K562 (cell line): Measurements from ENCODE around the gene BRPF1. TPM values are rescaled to one million over a fixed set of nuclear protein-coding genes. Genes with fewer than 3 reads are reported as not detected.

ENCODE experiments used
- ATAC-seq: fragments of 200-7000 bp; cut with Tn5 transposase; 3 replicates; pipeline ENCODE4 v1.9.1; 2020; ENCODE audit warnings: moderate library complexity
- BruUV-seq: library from RNA; stranded (reverse); fragments of 400-500 nt; replicated peaks from 2 replicates; lab custom pipeline; 2021; lab: Mats Ljungman, UMichigan
- CTCF ChIA-PET: fragments of 300-600 bp; formaldehyde crosslinking; extraction: SDS; loops from one replicate; lab custom pipeline; 2021; ENCODE audit warnings: low intra/inter-chr PET ratio; lab: Yijun Ruan, JAX
- POLR2A ChIA-PET: fragments of 300-600, 350-650 bp; sonication (Branson Sonifier 250); formaldehyde crosslinking; extraction: SDS; loops from one replicate; lab custom pipeline; 2021; ENCODE audit warnings: antibody characterized with exemption, inconsistent platforms; lab: Yijun Ruan, JAX
- DNase-seq, 4 experiments: peaks; one replicate each; pipeline versions ENCODE4 v3.0.0 to v3.0.0-alpha.2; 2011 to 2018; ENCODE audit warnings: low spot score in 3 of 4, mixed read lengths in 3 of 4; ENCODE audit errors: extremely low read depth in 1 of 4
- FAIRE-seq: peaks from 2 replicates; lab custom pipeline; 2011; peaks lifted over from hg19 to GRCh38; lab: Jason Lieb, UNC
- H2AFZ ChIP-seq: 2 replicates; pipeline ENCODE4 v1.6.0; 2011; ENCODE audit warnings: low read depth, low read length, control low read depth, inconsistent platforms
- H3K27ac ChIP-seq: fragments of 200-600 bp; 3 replicates; pipeline ENCODE4 v1.8.0; 2011; ENCODE audit warnings: low read depth, mild to moderate bottlenecking, control low read depth, inconsistent platforms, low read length, moderate library complexity, mixed read lengths; ENCODE audit errors: extremely low read depth
- H3K27me3 ChIP-seq, 2 experiments: fragments of 300-600 bp in 1 of 2; 2 replicates in 1 of 2; 3 replicates in 1 of 2; pipeline versions ENCODE4 v1.6.0 to v1.8.0; 2011; ENCODE audit warnings: inconsistent platforms in 2 of 2, low read length in 2 of 2, mild to moderate bottlenecking in 1 of 2, mixed read lengths in 1 of 2, moderate library complexity in 1 of 2; ENCODE audit not compliant: control insufficient read depth in 2 of 2, insufficient read depth in 2 of 2
- H3K36me3 ChIP-seq: fragments of 300-600 bp; 3 replicates; pipeline ENCODE4 v1.8.0; 2011; ENCODE audit warnings: mild to moderate bottlenecking, low read length, inconsistent platforms; ENCODE audit not compliant: control insufficient read depth, insufficient read depth
- H3K4me1 ChIP-seq, 2 experiments: fragments of 200-600 bp in 1 of 2; replicated peaks in 1 of 2; 2 replicates in 1 of 2; 3 replicates in 1 of 2; pipeline versions ENCODE4 v1.5.1 to v1.8.0; 2011; ENCODE audit warnings: inconsistent platforms in 2 of 2, low read length in 2 of 2, mild to moderate bottlenecking in 1 of 2, mixed read lengths in 1 of 2, moderate library complexity in 1 of 2; ENCODE audit not compliant: control insufficient read depth in 2 of 2, insufficient read depth in 2 of 2
- H3K4me2 ChIP-seq: 2 replicates; pipeline ENCODE4 v1.6.1; 2011; ENCODE audit warnings: low read length, control low read depth, inconsistent platforms, mixed read lengths; ENCODE audit not compliant: insufficient read depth
- H3K4me3 ChIP-seq: fragments of 200-600 bp; sonication (generic), shearing (Covaris generic); 2 replicates; pipeline ENCODE4 v1.5.1; 2016; ENCODE audit warnings: control low read depth, inconsistent platforms
- H3K79me2 ChIP-seq: fragments of 200-600 bp; 3 replicates; pipeline ENCODE4 v1.8.0; 2011; ENCODE audit warnings: low read length, inconsistent platforms; ENCODE audit not compliant: control insufficient read depth, insufficient read depth
- H3K9ac ChIP-seq, 2 experiments: 2 replicates each; pipeline versions ENCODE4 v1.6.0 to v1.6.1; 2011; ENCODE audit warnings: low read depth in 2 of 2, low read length in 2 of 2, control low read depth in 1 of 2, inconsistent platforms in 1 of 2, mild to moderate bottlenecking in 1 of 2, mixed read lengths in 1 of 2; ENCODE audit not compliant: insufficient read depth in 1 of 2
- H3K9me1 ChIP-seq: one replicate; pipeline ENCODE4 v1.6.0; 2011; ENCODE audit warnings: inconsistent platforms, mild to moderate bottlenecking, low read length, moderate library complexity; ENCODE audit not compliant: control insufficient read depth, insufficient read depth
- H3K9me3 ChIP-seq: replicated peaks from 2 replicates; pipeline ENCODE4 v1.5.1; 2011; ENCODE audit warnings: low read depth, low read length, inconsistent platforms; ENCODE audit not compliant: control insufficient read depth, insufficient read depth
- H4K20me1 ChIP-seq: replicated peaks from 2 replicates; pipeline ENCODE4 v1.6.1; 2011; ENCODE audit warnings: low read length, inconsistent platforms, mixed read lengths; ENCODE audit not compliant: control insufficient read depth, insufficient read depth
- CTCFL ChIP-seq: IDR thresholded peaks from 2 replicates; pipeline ENCODE4 v1.6.1; 2011; ENCODE audit warnings: borderline replicate concordance, low read depth, mild to moderate bottlenecking, moderate library complexity, low read length; ENCODE audit not compliant: insufficient read depth, poor library complexity, severe bottlenecking
- FOXP1 ChIP-seq: sonication (generic); formaldehyde crosslinking; IDR thresholded peaks from 2 replicates; pipeline ENCODE4 v1.8.0; 2022; ENCODE audit warnings: mild to moderate bottlenecking, missing genetic modification reagents
- GMEB1 ChIP-seq: fragments of 250-450 bp; sonication (Bioruptor Pico); IDR thresholded peaks from 2 replicates; pipeline ENCODE4 v1.4.0; 2020; ENCODE audit warnings: mild to moderate bottlenecking
- KLF13 ChIP-seq: fragments of 450-650 bp; IDR thresholded peaks from 2 replicates; pipeline ENCODE4 v1.6.1; 2016; ENCODE audit warnings: missing genetic modification characterization, low read depth, mild to moderate bottlenecking, missing compliant biosample characterization, moderate library complexity, borderline replicate concordance
- NFIC ChIP-seq: fragments of 450-650 bp; IDR thresholded peaks from 2 replicates; pipeline ENCODE4 v1.6.1; 2017; ENCODE audit warnings: mild to moderate bottlenecking, inconsistent platforms
- SMC3 ChIP-seq: conservative IDR thresholded peaks from 2 replicates; pipeline ENCODE4 v1.6.1; 2011; ENCODE audit warnings: low read depth, low read length, improper control_type of control experiment; ENCODE audit not compliant: insufficient read depth
- SRSF3 ChIP-seq: fragments of 200-400 bp; formaldehyde crosslinking; IDR thresholded peaks from 2 replicates; pipeline ENCODE4 v1.6.1; 2016; ENCODE audit warnings: mild to moderate bottlenecking, low read length, moderate library complexity; ENCODE audit not compliant: insufficient read depth
- YY1 ChIP-seq, 3 experiments: IDR thresholded peaks; 2 replicates each; pipeline ENCODE4 v1.6.1; 2011; ENCODE audit warnings: low read length in 2 of 3, mild to moderate bottlenecking in 2 of 3, moderate library complexity in 2 of 3, borderline replicate concordance in 1 of 3, control low read depth in 1 of 3, low read depth in 1 of 3; ENCODE audit not compliant: insufficient read depth in 3 of 3, insufficient replicate concordance in 2 of 3, control insufficient read depth in 1 of 3, insufficient read length in 1 of 3; ENCODE audit errors: extremely low read depth in 1 of 3
- ZBTB7A ChIP-seq: IDR thresholded peaks from 2 replicates; pipeline ENCODE4 v1.6.1; 2011; ENCODE audit warnings: low read depth, mild to moderate bottlenecking, low read length, moderate library complexity, borderline replicate concordance; ENCODE audit not compliant: control insufficient read depth
- WGBS: fragments of 100-300 bp; shearing (Covaris generic); methylation state at CpG from one replicate; pipeline ENCODE4 v1.1.6; 2016; ENCODE audit warnings: low coverage, mixed read lengths; ENCODE audit not compliant: insufficient coverage; ENCODE audit errors: missing lambda C conversion rate; 5-methylcytosine and 5-hydroxymethylcytosine counted together
- in situ Hi-C: fragments of 300-500 bp; cut with MboI; formaldehyde crosslinking; loops from 4 replicates; pipeline ENCODE4 v1.15.0; 2018; ENCODE audit warnings: inconsistent platforms, mixed read lengths
- intact Hi-C: fragments of 100-400 bp; cut with micrococcal nuclease; formaldehyde crosslinking; loops from 2 replicates; pipeline ENCODE4 v1.14.2; 2022
- polyA plus RNA-seq, 8 experiments: library from polyadenylated mRNA; depleted of rRNA in 4 of 8; stranded (reverse) in 5 of 8; unstranded in 3 of 8; fragments of >200 nt; fragmentation: Nextera tagmentation in 2 of 8; fragmentation: Illumina TruSeq in 1 of 8; extraction: Ambion mirVana in 2 of 8; extraction: Trizol in 1 of 8; gene quantifications; 2 replicates each; pipeline versions ENCODE4 v1.2.1 to v1.2.3, GENCODE V29; 2011 to 2014; ENCODE audit warnings: inconsistent platforms in 1 of 8, missing spikeins in 1 of 8
- total RNA-seq, 7 experiments: library from RNA; depleted of rRNA in 6 of 7; stranded (reverse); fragments of >200 nt in 6 of 7; fragmentation: Illumina TruSeq in 2 of 7; extraction: Trizol in 2 of 7; gene quantifications; 2 replicates each; pipeline versions ENCODE4 v1.2.1 to v1.2.3, GENCODE V29; 2011 to 2021; ENCODE audit warnings: low replicate concordance in 1 of 7
- TF ChIP-seq, protein P1 (sequence below), 2 experiments: fragments of 450-650 bp; conservative IDR thresholded peaks; 2 replicates each; pipeline ENCODE4 v1.6.1; 2017; ENCODE audit warnings: mild to moderate bottlenecking in 2 of 2, moderate library complexity in 2 of 2

BRPF1 gene
- total and polyA plus RNA-seq, 9 of the 15 experiments (the other 6 are each of a cell fraction or from before 2014, with no cell fraction given), result 1.1 to 40.2 (median 23.5) TPM

DNA sequence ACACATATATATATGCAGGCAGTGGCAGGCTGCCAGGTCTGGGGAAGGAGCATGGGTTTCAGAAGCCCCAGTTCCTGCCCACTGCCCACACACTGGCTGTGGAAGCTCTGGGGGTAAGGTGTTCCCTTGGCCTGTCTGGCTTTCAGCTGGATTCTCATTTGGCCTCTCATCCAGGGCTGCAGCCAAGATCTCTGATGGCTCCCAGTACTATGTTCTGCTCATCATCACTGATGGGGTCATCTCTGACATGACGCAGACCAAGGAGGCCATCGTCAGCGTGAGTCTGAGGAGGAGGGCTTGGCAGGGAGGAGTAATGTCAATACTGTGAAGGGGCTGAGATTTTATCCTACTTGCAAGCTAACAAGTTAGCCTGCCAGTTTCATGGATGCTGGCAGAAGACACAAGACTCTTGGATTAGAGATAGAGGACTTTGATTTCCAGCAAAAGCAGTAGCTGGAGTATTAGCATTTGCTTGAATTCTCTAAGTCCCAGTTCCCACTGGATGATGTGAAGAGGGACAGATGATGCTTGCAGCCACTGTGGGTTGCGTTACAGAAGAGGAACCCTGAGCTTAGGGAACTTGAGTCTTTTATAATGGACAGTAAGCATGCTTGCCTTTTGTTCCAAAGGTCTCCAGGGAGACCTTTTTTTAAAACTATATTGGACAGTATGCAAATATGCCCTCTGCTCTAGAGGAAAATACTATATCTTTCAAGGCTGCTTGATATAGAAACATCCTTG lies 5.6 kb upstream of the BRPF1 start (continued):
- TF ChIP-seq FOXP1 (CRISPR knock-in tag) (no peak), SMC3 (no peak)
- TF ChIP-seq, all 486 proteins: peak for 0

DNA sequence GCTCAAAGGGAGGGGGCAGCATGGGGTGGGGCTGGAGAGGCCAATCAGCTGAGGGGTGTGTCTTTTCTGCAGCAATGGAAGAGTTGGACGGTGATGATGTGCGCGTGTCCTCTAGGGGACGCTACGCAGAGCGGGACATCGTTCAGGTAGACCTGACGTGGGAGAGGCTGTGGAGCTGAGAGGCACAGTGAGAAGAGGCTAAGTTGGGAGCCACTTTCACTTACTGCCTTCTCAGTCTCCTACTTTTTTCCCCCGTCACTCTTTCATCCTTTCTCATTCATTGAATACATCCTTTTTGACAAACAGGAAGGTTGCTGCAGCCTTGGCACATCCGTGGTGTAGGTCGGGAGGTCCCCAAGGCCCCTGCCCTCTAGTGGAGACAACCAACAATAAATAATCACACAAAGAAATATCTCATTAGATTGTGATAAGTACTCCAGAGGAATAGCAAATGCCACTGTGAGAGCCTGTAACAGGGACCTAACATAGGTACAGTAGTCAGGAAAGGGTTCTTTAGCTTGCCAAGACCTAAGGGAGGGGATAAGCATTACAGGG lies 4.4 kb upstream of the BRPF1 start:
- ChIA-PET CTCF (no interaction called here), POLR2A (interaction anchor here (0.8 to 1.8 kb wide), 8 partner anchors 9 to 226 kb away, joined by 3 to 7 read pairs (median 4); no protein-coding TSS in a partner anchor)
- H3K9me1 ChIP-seq, result no peaks in the 10 kb centered on the region
- WGBS, result 9% methylated on average over 11 of the region's 11 CpGs
- DNase-seq, result peak; percentile 64 to 84 (median 76)
- no peak overlapping the region for H3K9ac ChIP-seq
- H3K79me2 ChIP-seq, result peaks cover 5% of the 10 kb centered on the region
- H2AFZ ChIP-seq, result peak overlapping the region; percentile 84
- H3K4me1 ChIP-seq, result peaks cover 22 to 24% of the 10 kb centered on the region in 2 experiments
- peaks cover 0 to 2% of the 10 kb centered on the region in 2 experiments; a peak in 1 of 5 replicates for H3K27me3 ChIP-seq
- peak; percentile 66 for ATAC-seq
- no TSS peak for BruUV-seq
- H3K9me3 ChIP-seq, result no peaks in the 10 kb centered on the region
- no peaks in the 10 kb centered on the region for H4K20me1 ChIP-seq
- 0 out of 2 replicates have a peak overlapping the region, but pooled peaks have one; percentile 5 for H3K4me3 ChIP-seq
- peak overlapping the region; percentile 56; the same call in 2 of the 3 replicates for H3K27ac ChIP-seq
- no peaks in the 10 kb centered on the region for H3K36me3 ChIP-seq
- in situ Hi-C loops (loop anchor here (10.0 kb wide), 1 partner anchor 222 kb away; no protein-coding TSS in a partner anchor), intact Hi-C loops (loop anchor here (1.0 to 10.0 kb wide), 2 partner anchors 224 to 598 kb away; partner anchors contain the start of gene SEC13)
- peak overlapping the region; percentile 69 for H3K4me2 ChIP-seq
- FAIRE-seq, result peak; percentile 77
- peak; percentile 59; the same call in 1 of the 2 replicates for TF ChIP-seq GMEB1 (CRISPR knock-in tag)
- TF ChIP-seq NFIC, result peak; percentile 26; the same call in 1 of the 2 replicates
- TF ChIP-seq ZBTB7A, result peak; percentile 39; the same call in 1 of the 2 replicates
- peak; percentile 34 for TF ChIP-seq CTCFL
- TF ChIP-seq YY1 (IDR thresholded peaks at IDR 0.05; ENCODE audit: borderline replicate concordance in 1 of 3, control insufficient read depth in 1 of 3, extremely low read depth in 1 of 3, insufficient read depth in 3 of 3, insufficient read length in 1 of 3, insufficient replicate concordance in 2 of 3, low read depth in 1 of 3, low read length in 2 of 3), result peak in 2 of 3 experiments; percentile 41 to 57
- peak; percentile 41; the same call in 1 of the 2 replicates for TF ChIP-seq KLF13 (tag)
- TF ChIP-seq, protein P1, sequence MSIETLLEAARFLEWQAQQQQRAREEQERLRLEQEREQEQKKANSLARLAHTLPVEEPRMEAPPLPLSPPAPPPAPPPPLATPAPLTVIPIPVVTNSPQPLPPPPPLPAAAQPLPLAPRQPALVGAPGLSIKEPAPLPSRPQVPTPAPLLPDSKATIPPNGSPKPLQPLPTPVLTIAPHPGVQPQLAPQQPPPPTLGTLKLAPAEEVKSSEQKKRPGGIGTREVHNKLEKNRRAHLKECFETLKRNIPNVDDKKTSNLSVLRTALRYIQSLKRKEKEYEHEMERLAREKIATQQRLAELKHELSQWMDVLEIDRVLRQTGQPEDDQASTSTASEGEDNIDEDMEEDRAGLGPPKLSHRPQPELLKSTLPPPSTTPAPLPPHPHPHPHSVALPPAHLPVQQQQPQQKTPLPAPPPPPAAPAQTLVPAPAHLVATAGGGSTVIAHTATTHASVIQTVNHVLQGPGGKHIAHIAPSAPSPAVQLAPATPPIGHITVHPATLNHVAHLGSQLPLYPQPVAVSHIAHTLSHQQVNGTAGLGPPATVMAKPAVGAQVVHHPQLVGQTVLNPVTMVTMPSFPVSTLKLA (conservative IDR thresholded peaks at IDR 0.05), result peak; percentile 38 to 45; a peak in 2 of 4 replicates
- no peak for TF ChIP-seq SRSF3
